ENCODE data around the gene WDR4.
"Not testable (repeated sequence)": the region's sequence is repeated elsewhere in the genome, so short reads cannot be mapped to it uniquely, and the experiment has no call there.

WDR4 gene

DNA sequence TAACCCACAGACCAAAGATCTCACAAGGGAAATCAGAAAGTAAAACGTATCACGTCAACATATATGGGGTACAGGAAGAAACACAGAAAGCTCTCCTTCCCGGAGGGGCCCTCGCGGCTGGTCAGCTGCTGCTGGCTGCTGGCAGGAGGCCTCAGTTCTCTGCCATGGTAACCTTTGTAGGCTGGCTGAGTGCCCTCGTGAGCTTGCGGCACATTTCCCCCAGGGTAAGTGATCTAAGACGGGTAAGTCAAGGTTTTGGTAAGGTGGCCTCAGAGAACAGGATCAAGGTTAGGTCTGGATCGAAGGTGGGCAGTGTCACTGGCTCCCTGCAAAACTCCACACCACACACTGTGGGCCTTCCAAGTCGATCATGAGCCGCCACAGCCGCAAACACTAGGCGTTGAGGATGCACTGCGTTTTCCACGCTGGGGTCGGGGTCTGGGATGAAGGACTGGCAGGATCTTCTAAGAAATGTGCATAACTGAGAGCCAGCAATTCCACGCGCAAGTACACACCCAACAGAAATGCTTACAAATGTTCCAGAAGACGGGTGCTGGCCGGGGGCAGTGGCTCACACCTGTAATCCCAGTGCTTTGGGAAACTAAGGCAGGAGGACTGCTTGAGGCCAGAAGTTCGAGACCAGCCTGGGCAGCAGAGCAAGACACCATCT, 33.9 kb downstream of the WDR4 start:
- DNase-seq (ENCODE audit: low read depth) = peak; percentile 20
- no peak for TF ChIP-seq CTCF (IDR thresholded peaks at IDR 0.05; ENCODE audit: low read depth, low read length, missing control alignments)

GRCh38 chr21:42844411-42845113, 34.8 kb downstream of the WDR4 start:
- H3K4me3 ChIP-seq (ENCODE audit: low read depth, low read length) = no peak overlapping the region
- in situ Hi-C loops (cut with HindIII; ENCODE audit: low sequenced_read_pairs) = no loop called here
- DNase-seq (ENCODE audit: low read depth) = no peak
- no peak for TF ChIP-seq CTCF (IDR thresholded peaks at IDR 0.05; ENCODE audit: low read depth, low read length, missing control alignments)

More for the DNA sequence above, 33.9 kb downstream of the WDR4 start:
- H3K4me3 ChIP-seq (ENCODE audit: low read depth, low read length) = no peak overlapping the region
- in situ Hi-C loops (cut with HindIII; ENCODE audit: low sequenced_read_pairs) = no loop called here

DNA sequence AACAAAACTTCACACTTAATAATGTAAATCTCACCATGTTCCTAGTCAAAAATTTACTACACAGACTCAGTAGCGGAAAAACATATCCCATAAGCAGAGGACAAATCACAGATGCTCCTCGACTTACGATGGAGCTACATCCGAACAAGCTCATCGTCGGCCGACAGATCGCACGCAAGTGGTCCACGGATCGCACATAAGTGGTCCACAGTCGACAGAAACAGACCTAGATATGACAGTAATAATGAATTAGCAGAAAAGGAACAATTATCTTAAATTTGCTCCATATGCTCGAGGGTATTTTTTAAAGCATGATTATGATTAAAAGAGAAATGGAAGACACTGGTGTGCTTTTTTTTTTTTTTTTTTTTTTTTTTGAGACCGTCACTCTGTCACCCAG, 36.3 kb downstream of the WDR4 start:
- no peak overlapping the region for H3K4me3 ChIP-seq (ENCODE audit: low read depth, low read length)
- DNase-seq (ENCODE audit: low read depth) = no peak
- in situ Hi-C loops (cut with HindIII; ENCODE audit: low sequenced_read_pairs) = no loop called here
- no peak for TF ChIP-seq CTCF (IDR thresholded peaks at IDR 0.05; ENCODE audit: low read depth, low read length, missing control alignments)

GRCh38 chr21:42841916-42842655, 37.3 kb downstream of the WDR4 start:
- DNase-seq (ENCODE audit: low read depth); in situ Hi-C loops (cut with HindIII; ENCODE audit: low sequenced_read_pairs); H3K4me3 ChIP-seq (ENCODE audit: low read depth, low read length): not testable (repeated sequence)

DNA sequence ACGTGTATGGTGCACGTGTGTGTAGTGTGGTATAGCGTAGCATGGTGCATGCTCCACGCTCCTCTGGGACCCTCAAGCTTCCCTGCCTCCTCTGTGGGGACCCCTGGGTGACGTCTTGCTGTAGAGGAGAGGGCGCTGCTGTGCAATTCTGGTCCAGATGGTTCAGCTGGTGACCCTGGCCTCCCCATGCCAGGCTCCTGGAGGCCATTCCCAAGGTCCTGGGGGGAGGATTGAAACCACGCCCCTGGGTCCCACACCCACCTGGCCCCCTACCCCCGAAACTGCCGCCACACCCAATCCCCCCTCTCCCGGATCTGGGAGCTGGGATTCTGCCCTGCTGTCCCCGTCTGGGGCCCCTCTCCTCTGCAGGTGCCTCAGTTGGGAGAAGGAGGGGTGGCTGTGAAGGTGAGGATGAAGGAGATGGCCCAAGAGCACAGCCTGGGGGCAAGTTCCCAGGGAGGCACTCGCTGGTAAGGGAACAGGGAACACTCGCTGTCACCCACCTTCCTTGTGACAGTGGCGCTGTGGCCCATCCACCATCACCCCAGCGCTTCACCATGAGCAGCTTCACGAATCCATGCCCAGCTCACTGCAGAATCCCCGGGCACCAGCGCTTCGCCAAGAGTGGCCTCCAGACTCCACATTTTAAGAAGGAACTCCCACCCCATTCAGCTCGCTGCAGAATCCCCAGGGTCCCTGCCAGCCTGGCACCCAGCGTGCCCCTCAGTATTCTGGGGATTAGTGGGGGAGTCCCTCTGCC, 38.0 kb downstream of the WDR4 start:
- no peak for TF ChIP-seq CTCF (IDR thresholded peaks at IDR 0.05; ENCODE audit: low read depth, low read length, missing control alignments)
- in situ Hi-C loops (cut with HindIII; ENCODE audit: low sequenced_read_pairs) = no loop called here
- DNase-seq (ENCODE audit: low read depth) = no peak
- no peak overlapping the region for H3K4me3 ChIP-seq (ENCODE audit: low read depth, low read length)

GRCh38 chr21:42840411-42841155, 38.8 kb downstream of the WDR4 start:
- no peak overlapping the region for H3K4me3 ChIP-seq (ENCODE audit: low read depth, low read length)
- no peak for DNase-seq (ENCODE audit: low read depth)
- no peak for TF ChIP-seq CTCF (IDR thresholded peaks at IDR 0.05; ENCODE audit: low read depth, low read length, missing control alignments)
- in situ Hi-C loops (cut with HindIII; ENCODE audit: low sequenced_read_pairs) = no loop called here
